Type B pancreatic cell (in vitro differentiated cells): Measurements from ENCODE around the gene KIF16B. TPM values are rescaled to one million over a fixed set of nuclear protein-coding genes. Genes with fewer than 3 reads are reported as not detected.

Source experiments
- DNase-seq: peaks from one replicate; pipeline ENCODE4 v3.0.0; 2021; ENCODE audit warnings: mixed read lengths; ENCODE audit not compliant: unreplicated experiment; ENCODE audit errors: extremely low spot score
- H3K27ac Mint-ChIP-seq: 2 replicates; pipeline ENCODE4 v1.8.0; 2021; ENCODE audit warnings: mild to moderate bottlenecking, mixed read lengths
- H3K27me3 Mint-ChIP-seq: 2 replicates; pipeline ENCODE4 v1.8.0; 2021; ENCODE audit warnings: mixed read lengths
- H3K36me3 Mint-ChIP-seq: 2 replicates; pipeline ENCODE4 v1.8.0; 2021; ENCODE audit warnings: mixed read lengths
- H3K4me1 Mint-ChIP-seq: one replicate; pipeline ENCODE4 v1.8.0; 2021; ENCODE audit warnings: mixed read lengths; ENCODE audit not compliant: unreplicated experiment
- H3K4me3 Mint-ChIP-seq: 2 replicates; pipeline ENCODE4 v1.8.0; 2021; ENCODE audit warnings: mild to moderate bottlenecking, mixed read lengths
- H3K9me3 Mint-ChIP-seq: 2 replicates; pipeline ENCODE4 v1.8.0; 2021; ENCODE audit warnings: mixed read lengths
- CTCF ChIP-seq: fragments of 200-600 bp; sonication (generic); conservative IDR thresholded peaks from 2 replicates; pipeline ENCODE4 v1.5.0; 2021; ENCODE audit warnings: antibody characterized with exemption, mild to moderate bottlenecking
- total RNA-seq: library from RNA; stranded (reverse); gene quantifications from 2 replicates; pipeline ENCODE4 v1.2.1, GENCODE V29; 2021; ENCODE audit warnings: low replicate concordance

KIF16B gene
- total RNA-seq, 1 donor from 2014 or later = 10.3 TPM

GRCh38 chr20:16541226-16541625, 32.0 kb downstream of the KIF16B start:
- Mint-ChIP-seq H3K9me3 (peaks cover 6% of the 10 kb centered on the region), H3K4me1 (no peaks in the 10 kb centered on the region), H3K4me3 (no peak overlapping the region), H3K27me3 (no peaks in the 10 kb centered on the region), H3K36me3 (peaks cover 3% of the 10 kb centered on the region), H3K27ac (no peak overlapping the region)
- no peak for DNase-seq
- no peak for TF ChIP-seq CTCF

DNA sequence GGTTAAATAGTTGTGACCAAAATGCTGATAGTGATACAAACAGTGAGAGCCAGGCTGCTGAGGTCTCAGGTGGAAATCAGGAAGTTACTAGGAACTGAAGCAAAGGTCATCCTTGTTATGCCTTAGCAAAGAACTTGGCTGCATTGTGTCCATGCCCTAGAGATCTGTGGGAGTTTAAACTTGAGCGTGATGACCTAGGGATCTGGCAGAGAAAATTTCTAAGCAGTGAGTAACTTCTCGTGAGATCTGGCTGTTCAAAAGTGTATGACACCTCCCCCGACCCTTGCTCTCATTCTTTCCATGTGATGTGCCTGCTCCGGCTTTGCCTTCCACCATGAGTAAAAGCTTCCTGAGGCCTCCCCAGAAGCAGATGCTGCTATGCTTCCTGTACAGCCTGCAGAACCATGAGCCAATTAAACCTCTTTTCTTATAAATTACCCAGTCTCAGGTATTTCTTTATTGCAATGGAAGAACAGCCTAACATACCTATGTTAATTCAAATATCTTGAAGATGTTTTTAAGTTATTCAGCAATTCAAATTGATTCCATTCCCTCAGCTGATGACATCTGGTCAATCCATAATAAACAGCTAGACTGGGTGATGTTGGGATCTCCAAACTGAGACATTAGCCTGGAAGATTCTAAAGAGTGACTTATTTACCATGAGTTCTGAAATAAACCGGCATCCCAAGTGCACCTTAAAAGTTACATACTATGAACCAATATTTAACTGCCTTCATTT, 33.8 kb downstream of the KIF16B start:
- no peak for TF ChIP-seq CTCF
- Mint-ChIP-seq H3K4me1 (no peaks in the 10 kb centered on the region), H3K27ac (no peak overlapping the region), H3K27me3 (no peaks in the 10 kb centered on the region), H3K36me3 (peaks cover 5% of the 10 kb centered on the region), H3K4me3 (no peak overlapping the region), H3K9me3 (peaks cover 6% of the 10 kb centered on the region)
- no peak for DNase-seq

- H3K4me3 Mint-ChIP-seq = no peak overlapping the region
- TF ChIP-seq CTCF = no peak
- H3K36me3 Mint-ChIP-seq = peaks cover 7% of the 10 kb centered on the region
- no peaks in the 10 kb centered on the region for H3K4me1 Mint-ChIP-seq
- no peak overlapping the region for H3K27ac Mint-ChIP-seq
- peaks cover 6% of the 10 kb centered on the region for H3K9me3 Mint-ChIP-seq
- DNase-seq = no peak
- H3K27me3 Mint-ChIP-seq = no peaks in the 10 kb centered on the region
Observed at GRCh38 chr20:16538779-16539178, 34.5 kb downstream of the KIF16B start.

DNA sequence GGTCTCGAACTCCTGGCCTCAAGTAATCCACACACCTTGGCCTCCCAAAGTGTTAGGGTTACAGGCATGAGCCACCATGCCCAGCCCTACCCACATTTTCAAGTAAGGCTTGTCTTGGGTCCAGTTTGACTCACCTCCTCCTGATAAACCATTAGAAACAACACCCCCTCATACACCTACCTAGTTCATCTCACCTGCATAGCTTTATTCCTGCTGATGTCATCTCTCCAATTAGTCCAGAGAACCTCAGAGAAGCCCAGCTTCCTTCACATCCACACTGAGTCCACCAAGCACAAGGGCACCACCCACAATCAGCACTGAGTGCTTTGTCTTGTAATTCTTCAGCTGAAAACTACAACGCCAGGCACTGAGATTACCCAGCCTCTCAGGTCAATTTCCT, 35.3 kb downstream of the KIF16B start:
- H3K4me1 Mint-ChIP-seq = no peaks in the 10 kb centered on the region
- H3K4me3 Mint-ChIP-seq = no peak overlapping the region
- H3K27ac Mint-ChIP-seq = no peak overlapping the region
- TF ChIP-seq CTCF = no peak
- DNase-seq = no peak
- peaks cover 7% of the 10 kb centered on the region for H3K36me3 Mint-ChIP-seq
- no peaks in the 10 kb centered on the region for H3K27me3 Mint-ChIP-seq
- peaks cover 6% of the 10 kb centered on the region for H3K9me3 Mint-ChIP-seq

DNA sequence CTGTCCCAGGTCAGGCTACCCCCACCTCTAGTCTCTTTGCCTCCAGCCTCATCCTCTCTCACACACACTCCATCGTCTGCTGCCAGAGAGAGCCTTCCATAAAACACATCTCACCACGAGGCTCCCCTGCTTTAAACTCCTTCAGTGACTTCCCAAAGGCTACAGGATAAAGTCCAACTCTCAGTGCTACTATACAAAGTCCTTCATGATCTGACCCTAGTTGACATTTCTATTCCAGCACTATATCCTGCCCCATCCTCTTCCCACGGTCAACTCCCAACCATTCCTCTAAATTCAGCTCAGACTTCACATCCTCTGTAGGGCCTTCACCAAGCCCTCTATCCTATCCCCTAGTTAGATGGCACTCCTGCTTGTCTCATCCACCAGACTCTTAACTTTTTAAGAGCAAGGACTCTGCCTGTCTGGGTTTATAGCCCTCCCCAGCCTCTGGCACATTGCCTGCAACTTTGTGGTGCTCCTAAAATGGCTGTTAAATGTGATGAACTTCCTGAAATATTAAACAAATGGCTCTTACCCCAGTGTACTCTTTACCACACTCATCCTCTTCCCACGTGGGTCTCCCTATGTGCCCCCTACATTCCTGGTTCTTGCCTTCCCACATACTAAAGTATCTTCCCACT, 36.1 kb downstream of the KIF16B start:
- no peak overlapping the region for H3K4me3 Mint-ChIP-seq
- H3K4me1 Mint-ChIP-seq = no peaks in the 10 kb centered on the region
- peaks cover 4% of the 10 kb centered on the region for H3K36me3 Mint-ChIP-seq
- H3K27me3 Mint-ChIP-seq = no peaks in the 10 kb centered on the region
- peaks cover 6% of the 10 kb centered on the region for H3K9me3 Mint-ChIP-seq
- no peak for DNase-seq
- TF ChIP-seq CTCF = no peak
- H3K27ac Mint-ChIP-seq = no peak overlapping the region
